GM23248 (cell line): ENCODE data around the gene CETN1.

Experiments used
- EZH2 ChIP-seq: fragments of 200-600 bp; sonication (generic); IDR thresholded peaks from 2 replicates; pipeline ENCODE4 v1.6.1; 2018; ENCODE audit warnings: antibody characterized with exemption, mild to moderate bottlenecking; ENCODE audit not compliant: insufficient read depth, poor library complexity, severe bottlenecking
- EZH2phosphoT487 ChIP-seq: fragments of 200-600 bp; sonication (generic); IDR thresholded peaks from 2 replicates; pipeline ENCODE4 v1.6.1; 2018; ENCODE audit warnings: antibody characterized with exemption, moderate library complexity, mild to moderate bottlenecking, low read depth; ENCODE audit not compliant: insufficient read depth

DNA sequence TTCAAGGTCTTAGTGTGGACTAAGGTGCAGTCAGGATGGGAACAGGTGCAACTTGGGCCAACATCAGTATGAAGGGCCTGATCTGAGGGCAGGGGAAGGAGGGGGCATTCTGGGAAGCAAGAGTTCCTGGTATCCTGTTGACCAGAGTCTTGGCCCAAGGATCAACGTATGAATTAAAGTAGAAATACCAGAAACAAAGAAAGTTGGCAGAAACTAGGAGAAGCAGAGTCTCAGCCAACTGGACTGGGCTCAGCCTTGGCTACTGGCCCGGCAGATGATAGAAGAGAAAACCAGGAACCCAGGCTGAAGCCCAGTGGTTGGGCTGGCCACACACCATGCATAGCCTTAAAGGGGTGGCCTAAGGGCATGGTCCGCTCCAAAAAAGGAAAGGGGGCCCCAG is 2.3 kb downstream of the CETN1 start:
- no peak for TF ChIP-seq EZH2
- no peak for TF ChIP-seq EZH2phosphoT487
